HG02840 (cell line): ENCODE data around the gene ALG6.

Source experiments
- ATAC-seq: cut with Tn5 transposase; IDR thresholded peaks from one replicate; pipeline ENCODE4 v1.9.1; 2021; ENCODE audit warnings: mild to moderate bottlenecking, moderate library complexity, moderate number of reproducible peaks; ENCODE audit not compliant: unreplicated experiment, low FRiP score

Gene ALG6

GRCh38 chr1:63480057-63480456 is 112.6 kb downstream of the ALG6 start:
- no peak for ATAC-seq

GRCh38 chr1:63486629-63487028 is 119.2 kb downstream of the ALG6 start:
- ATAC-seq: no peak

- no peak for ATAC-seq
These were observed 120.1 kb downstream of the ALG6 start for GRCh38 chr1:63487336-63488065.
